HCT116 (cell line): Measurements from ENCODE around the gene MMD. TPM values are rescaled to one million over a fixed set of nuclear protein-coding genes. Genes with fewer than 3 reads are reported as not detected.
"Not testable (repeated sequence)": the region's sequence is repeated elsewhere in the genome, so short reads cannot be mapped to it uniquely, and the experiment has no call there.

Experiments used
- ATAC-seq: fragments of 200-7000 bp; cut with Tn5 transposase; 2 replicates; pipeline ENCODE4 v1.9.1; 2020; ENCODE audit warnings: mild to moderate bottlenecking, moderate library complexity
- BruUV-seq: library from RNA; stranded (reverse); fragments of 400-500 nt; replicated peaks from 2 replicates; lab custom pipeline; 2021; lab: Mats Ljungman, UMichigan
- CTCF ChIA-PET: fragments of 300-600 bp; sonication (Branson Sonifier 250); formaldehyde crosslinking; loops from one replicate; lab custom pipeline; 2021; ENCODE audit warnings: antibody characterized with exemption; lab: Charles Lee
- POLR2A ChIA-PET: fragments of 300-600, 350-600 bp; sonication (Branson Sonifier 250); formaldehyde crosslinking; loops from one replicate; lab custom pipeline; 2021; ENCODE audit warnings: antibody characterized with exemption; lab: Charles Lee
- RAD21 ChIA-PET, 2 experiments: fragments of 300-600 bp; sonication (Branson Sonifier 250); formaldehyde crosslinking; loops; one replicate each; lab custom pipeline; 2023; ENCODE audit warnings: low total read pairs in 2 of 2; ENCODE audit not compliant: uncharacterized antibody in 2 of 2, unreplicated experiment in 2 of 2, low non-redundant PET in 1 of 2; lab: Charles Lee
- DNase-seq: peaks from one replicate; pipeline ENCODE4 v3.0.0-alpha.2; 2010; ENCODE audit warnings: low read depth, low spot score
- H2AFZ ChIP-seq: fragments of 200-600 bp; shearing (Covaris generic), sonication (generic); 2 replicates; pipeline ENCODE4 v1.6.1; 2017; ENCODE audit warnings: low read depth, mixed run types, mixed read lengths, antibody characterized with exemption, low read length; ENCODE audit not compliant: poor library complexity, severe bottlenecking
- H3K27ac ChIP-seq: 2 replicates; pipeline ENCODE4 v1.5.1; 2012; ENCODE audit warnings: low read depth, low read length
- H3K27me3 ChIP-seq: fragments of 200-600 bp; sonication (generic); 2 replicates; pipeline ENCODE4 v1.6.1; 2016; ENCODE audit warnings: mixed run types, low read length, mixed read lengths; ENCODE audit not compliant: insufficient read depth
- H3K36me3 ChIP-seq, 2 experiments: fragments of 200-500 bp in 1 of 2; fragments of 200-600 bp in 1 of 2; sonication (Bioruptor generic) in 1 of 2; sonication (generic) in 1 of 2; 2 replicates each; pipeline versions ENCODE4 v1.5.1 to v1.6.1; 2014 to 2016; ENCODE audit warnings: low read length in 2 of 2, inconsistent platforms in 1 of 2, mixed read lengths in 1 of 2, mixed run types in 1 of 2; ENCODE audit not compliant: insufficient read depth in 2 of 2, control insufficient read depth in 1 of 2
- H3K4me1 ChIP-seq, 2 experiments: fragments of 200-600 bp in 1 of 2; sonication (generic) in 1 of 2; 2 replicates each; pipeline versions ENCODE4 v1.5.1 to v1.6.1; 2012 to 2017; ENCODE audit warnings: low read length in 2 of 2, inconsistent platforms in 1 of 2, mild to moderate bottlenecking in 1 of 2, mixed read lengths in 1 of 2, mixed run types in 1 of 2, moderate library complexity in 1 of 2; ENCODE audit not compliant: insufficient read depth in 2 of 2, control insufficient read depth in 1 of 2
- H3K4me2 ChIP-seq: fragments of 200-600 bp; sonication (generic); 2 replicates; pipeline ENCODE4 v1.6.1; 2017; ENCODE audit warnings: mixed run types, low read length, mixed read lengths
- H3K4me3 ChIP-seq, 2 experiments: fragments of 200-600 bp in 1 of 2; sonication (generic) in 1 of 2; replicated peaks in 1 of 2; 2 replicates each; pipeline ENCODE4 v1.5.1; 2011 to 2016; ENCODE audit warnings: low read length in 2 of 2, control low read depth in 1 of 2, low read depth in 1 of 2, mild to moderate bottlenecking in 1 of 2, mixed read lengths in 1 of 2, mixed run types in 1 of 2
- H3K79me2 ChIP-seq: fragments of 200-600 bp; sonication (generic); 2 replicates; pipeline ENCODE4 v1.6.1; 2017; ENCODE audit warnings: mild to moderate bottlenecking, mixed run types, low read length, moderate library complexity, mixed read lengths; ENCODE audit not compliant: insufficient read depth
- H3K9ac ChIP-seq: fragments of 200-600 bp; sonication (generic); 2 replicates; pipeline ENCODE4 v1.6.1; 2016; ENCODE audit warnings: low read length, mixed read lengths
- H3K9me2 ChIP-seq: fragments of 200-600 bp; sonication (generic), shearing (Covaris generic); 2 replicates; pipeline ENCODE4 v1.6.1; 2017; ENCODE audit warnings: mixed run types, mild to moderate bottlenecking, moderate library complexity; ENCODE audit not compliant: insufficient read depth
- H3K9me3 ChIP-seq, 2 experiments: fragments of 200-500 bp in 1 of 2; fragments of 200-600 bp in 1 of 2; sonication (Bioruptor generic) in 1 of 2; sonication (generic) in 1 of 2; 2 replicates each; pipeline ENCODE4 v1.6.1; 2014 to 2017; ENCODE audit warnings: low read length in 2 of 2, mixed read lengths in 2 of 2, inconsistent platforms in 1 of 2, low read depth in 1 of 2, mild to moderate bottlenecking in 1 of 2, mixed run types in 1 of 2, moderate library complexity in 1 of 2; ENCODE audit not compliant: control insufficient read depth in 1 of 2, insufficient read depth in 1 of 2
- H4K20me1 ChIP-seq: fragments of 200-600 bp; sonication (generic), shearing (Covaris generic); 2 replicates; pipeline ENCODE4 v1.6.1; 2017; ENCODE audit warnings: mixed run types, mild to moderate bottlenecking, moderate library complexity; ENCODE audit not compliant: insufficient read depth
- CBX3 ChIP-seq: IDR thresholded peaks from 2 replicates; pipeline ENCODE4 v1.6.1; 2012; ENCODE audit warnings: low read depth
- CEBPB ChIP-seq: IDR thresholded peaks from 2 replicates; pipeline ENCODE4 v1.6.1; 2012; ENCODE audit warnings: low read depth
- CTCF ChIP-seq, 3 experiments: fragments of 200-600 bp in 1 of 3; sonication (generic) in 1 of 3; IDR thresholded peaks in 2 of 3; conservative IDR thresholded peaks in 1 of 3; 2 replicates each; pipeline ENCODE4 v1.5.1; 2012 to 2017; ENCODE audit warnings: low read depth in 2 of 3, low read length in 2 of 3, antibody characterized with exemption in 1 of 3, borderline replicate concordance in 1 of 3, control low read depth in 1 of 3, mild to moderate bottlenecking in 1 of 3, mixed read lengths in 1 of 3, mixed run types in 1 of 3, moderate library complexity in 1 of 3; ENCODE audit not compliant: insufficient read depth in 1 of 3
- EGR1 ChIP-seq: IDR thresholded peaks from 2 replicates; pipeline ENCODE4 v1.6.1; 2012; ENCODE audit warnings: low read depth
- EZH2 ChIP-seq: fragments of 200-600 bp; sonication (generic); IDR thresholded peaks from 2 replicates; pipeline ENCODE4 v1.6.1; 2017; ENCODE audit warnings: antibody characterized with exemption, mixed run types
- EZH2phosphoT487 ChIP-seq: fragments of 200-600 bp; IDR thresholded peaks from 2 replicates; pipeline ENCODE4 v1.6.1; 2018; ENCODE audit warnings: antibody characterized with exemption, borderline replicate concordance
- FOSL1 ChIP-seq: IDR thresholded peaks from 2 replicates; pipeline ENCODE4 v1.6.1; 2012; ENCODE audit warnings: low read depth
- JUND ChIP-seq: IDR thresholded peaks from 2 replicates; pipeline ENCODE4 v1.6.1; 2012
- POLR2A ChIP-seq: IDR thresholded peaks from 2 replicates; pipeline ENCODE4 v1.7.0; 2011; ENCODE audit warnings: borderline replicate concordance; ENCODE audit not compliant: insufficient read depth, insufficient read length; ENCODE audit errors: extremely low read depth
- POLR2AphosphoS5 ChIP-seq: IDR thresholded peaks from 2 replicates; pipeline ENCODE4 v1.6.1; 2011; ENCODE audit warnings: mild to moderate bottlenecking, low read depth, low read length, moderate library complexity
- RAD21 ChIP-seq: IDR thresholded peaks from 2 replicates; pipeline ENCODE4 v1.6.1; 2012; ENCODE audit warnings: low read depth, mild to moderate bottlenecking
- SIN3A ChIP-seq: IDR thresholded peaks from 2 replicates; pipeline ENCODE4 v1.6.1; 2012; ENCODE audit warnings: low read depth
- SP1 ChIP-seq: IDR thresholded peaks from 2 replicates; pipeline ENCODE4 v1.6.1; 2012; ENCODE audit warnings: low read depth
- SRF ChIP-seq: IDR thresholded peaks from 2 replicates; pipeline ENCODE4 v1.6.1; 2012; ENCODE audit warnings: low read depth
- TCF7L2 ChIP-seq: IDR thresholded peaks from 2 replicates; pipeline ENCODE4 v1.7.0; 2011; ENCODE audit warnings: borderline replicate concordance, inconsistent platforms; ENCODE audit not compliant: insufficient read depth, insufficient read length; ENCODE audit errors: extremely low read depth
- YY1 ChIP-seq: IDR thresholded peaks from 2 replicates; pipeline ENCODE4 v1.6.1; 2011; ENCODE audit warnings: low read length, low read depth, moderate library complexity, mild to moderate bottlenecking; ENCODE audit not compliant: insufficient replicate concordance; ENCODE audit errors: extremely low read depth
- ZFX ChIP-seq: fragments of 450-650 bp; IDR thresholded peaks from 2 replicates; pipeline ENCODE4 v1.6.1; 2017
- intact Hi-C: fragments of 100-400 bp; cut with micrococcal nuclease; formaldehyde crosslinking; loops from 2 replicates; pipeline ENCODE4 v1.10.0; 2022
- total RNA-seq: library from RNA; stranded (reverse); gene quantifications from one replicate; pipeline ENCODE4 v1.2.1, GENCODE V29; 2021; ENCODE audit not compliant: unreplicated experiment

MMD gene
- total RNA-seq, 1 experiment from 2014 or later, result 21.3 TPM

- Histone ChIP-seq H3K4me2 (no peak overlapping the region), H3K36me3 (0 out of 4 replicates have a peak, but pooled peaks cover 0 to 2% of the 10 kb centered on the region in 2 experiments), H3K9me2 (no peaks in the 10 kb centered on the region), H2AFZ (no peak overlapping the region), H3K4me3 (no peak overlapping the region), H3K79me2 (no peaks in the 10 kb centered on the region), H3K9me3 (no peaks in the 10 kb centered on the region), H3K9ac (no peak overlapping the region), H4K20me1 (no peaks in the 10 kb centered on the region), H3K27ac (no peak overlapping the region), H3K4me1 (no peaks in the 10 kb centered on the region), H3K27me3 (no peaks in the 10 kb centered on the region)
- RAD21 ChIA-PET, result no interaction called here
- TSS peak; percentile 37 for BruUV-seq
- POLR2A ChIA-PET, result no interaction called here
- intact Hi-C loops, result no loop called here
- TF ChIP-seq SIN3A, result no peak
- no peak for TF ChIP-seq ZFX
- no peak for TF ChIP-seq RAD21
- TF ChIP-seq SRF, result no peak
- no peak for TF ChIP-seq EZH2
- TF ChIP-seq EZH2phosphoT487, result no peak
- TF ChIP-seq YY1, result no peak
- no peak for TF ChIP-seq FOSL1
- TF ChIP-seq TCF7L2, result no peak
- TF ChIP-seq CTCF (IDR thresholded peaks at IDR 0.05 in 2 of 3, conservative IDR thresholded peaks at IDR 0.05 in 1 of 3; ENCODE audit: borderline replicate concordance in 1 of 3, insufficient read depth in 1 of 3, low read depth in 2 of 3, low read length in 2 of 3), result no peak
- no peak for TF ChIP-seq CEBPB
- TF ChIP-seq CBX3, result no peak
- TF ChIP-seq POLR2AphosphoS5, result no peak
- TF ChIP-seq JUND, result no peak
- no peak for TF ChIP-seq POLR2A
- no peak for TF ChIP-seq EGR1
- TF ChIP-seq SP1, result no peak
- DNase-seq, result no peak
- no peak for ATAC-seq
- CTCF ChIA-PET, result interaction anchor here (0.6 to 1.3 kb wide), 2 partner anchors 124 to 349 kb away, joined by 3 read pairs; no protein-coding TSS in a partner anchor
Observed at GRCh38 chr17:55390364-55390977, 31.2 kb downstream of the MMD start.

- H3K36me3 ChIP-seq, H3K27ac ChIP-seq, H3K4me1 ChIP-seq, H3K9me2 ChIP-seq, H3K4me3 ChIP-seq, RAD21 ChIA-PET, H3K27me3 ChIP-seq, intact Hi-C loops, H2AFZ ChIP-seq, H4K20me1 ChIP-seq, H3K9ac ChIP-seq, H3K9me3 ChIP-seq, H3K79me2 ChIP-seq, H3K4me2 ChIP-seq, DNase-seq, ATAC-seq, POLR2A ChIA-PET, BruUV-seq: not testable (repeated sequence)
- CTCF ChIA-PET, result interaction anchor here (0.6 to 1.9 kb wide), 3 partner anchors 33 to 348 kb away, joined by 3 to 5 read pairs (median 3); no protein-coding TSS in a partner anchor
Observed at GRCh38 chr17:55389715-55390114, 31.9 kb downstream of the MMD start.
